Stimulated activated CD4-positive, alpha-beta T cell treated with anti-CD3 and anti-CD28 coated beads, Interleukin-15, amount 100 ng/mL, for 48 hours (primary cell): Measurements from ENCODE around the gene NDUFAF2.
"Not testable (repeated sequence)": the region's sequence is repeated elsewhere in the genome, so short reads cannot be mapped to it uniquely, and the experiment has no call there.

Experiments
- DNase-seq, 2 donors: peaks; one replicate each; pipeline ENCODE4 v3.0.0-alpha.2; 2020; ENCODE audit warnings: low read depth in 2 of 2

NDUFAF2 gene

GRCh38 chr5:60944904-60945812, at the start of gene NDUFAF2, which contains the start of gene ERCC8:
TSS of gene NDUFAF2 (plus strand) at chr5:60945205. CDS start at chr5:60945256, 51 bp downstream.
TSS of gene ERCC8 (minus strand) at chr5:60945070. CDS start at chr5:60945008, 62 bp downstream.
- peak; percentile 77 to 83 for DNase-seq

- DNase-seq = no peak
Measured at GRCh38 chr5:60896991-60897390, 48.0 kb upstream of the NDUFAF2 start.

GRCh38 chr5:60903356-60903755, 41.6 kb upstream of the NDUFAF2 start:
- DNase-seq = no peak

GRCh38 chr5:60916646-60917045, 28.4 kb upstream of the NDUFAF2 start:
- DNase-seq = no peak

- no peak for DNase-seq
Measured at GRCh38 chr5:60918466-60918865, 26.5 kb upstream of the NDUFAF2 start.

- DNase-seq = no peak
Measured at GRCh38 chr5:60927450-60927849, 17.6 kb upstream of the NDUFAF2 start.

- DNase-seq = no peak
Measured at GRCh38 chr5:60929024-60929423, 16.0 kb upstream of the NDUFAF2 start.

- no peak for DNase-seq
Measured at GRCh38 chr5:60943624-60944023, 1.4 kb upstream of the NDUFAF2 start.

GRCh38 chr5:60945813-60946187, 795 bp downstream of the NDUFAF2 start:
- peak; percentile 3 to 10 for DNase-seq

GRCh38 chr5:60948738-60949137, 3.7 kb downstream of the NDUFAF2 start:
- DNase-seq = no peak

GRCh38 chr5:60955239-60955638, 10.2 kb downstream of the NDUFAF2 start:
- DNase-seq = no peak

- no peak for DNase-seq
Measured at GRCh38 chr5:60958088-60958487, 13.1 kb downstream of the NDUFAF2 start.

- DNase-seq = no peak
Measured at GRCh38 chr5:60958712-60959111, 13.7 kb downstream of the NDUFAF2 start.

GRCh38 chr5:60959156-60959555, 14.2 kb downstream of the NDUFAF2 start:
- DNase-seq = no peak

GRCh38 chr5:60960591-60960990, 15.6 kb downstream of the NDUFAF2 start:
- DNase-seq = no peak

GRCh38 chr5:60961685-60962084, 16.7 kb downstream of the NDUFAF2 start:
- no peak for DNase-seq

GRCh38 chr5:60972231-60972630, 27.2 kb downstream of the NDUFAF2 start:
- peak; percentile 40 to 49 for DNase-seq

- no peak for DNase-seq
Measured at GRCh38 chr5:60977956-60978737, 33.1 kb downstream of the NDUFAF2 start.

- DNase-seq = no peak
Measured at GRCh38 chr5:60978968-60979367, 34.0 kb downstream of the NDUFAF2 start.

GRCh38 chr5:60980511-60980910, 35.5 kb downstream of the NDUFAF2 start:
- DNase-seq = no peak

GRCh38 chr5:60982127-60982526, 37.1 kb downstream of the NDUFAF2 start:
- DNase-seq = not testable (repeated sequence)

- no peak for DNase-seq
Measured at GRCh38 chr5:60989790-60990189, 44.8 kb downstream of the NDUFAF2 start.

- DNase-seq = no peak
Measured at GRCh38 chr5:60992871-60993270, 47.9 kb downstream of the NDUFAF2 start.
